ENCODE data around the gene KLF6.

Gene KLF6

DNA sequence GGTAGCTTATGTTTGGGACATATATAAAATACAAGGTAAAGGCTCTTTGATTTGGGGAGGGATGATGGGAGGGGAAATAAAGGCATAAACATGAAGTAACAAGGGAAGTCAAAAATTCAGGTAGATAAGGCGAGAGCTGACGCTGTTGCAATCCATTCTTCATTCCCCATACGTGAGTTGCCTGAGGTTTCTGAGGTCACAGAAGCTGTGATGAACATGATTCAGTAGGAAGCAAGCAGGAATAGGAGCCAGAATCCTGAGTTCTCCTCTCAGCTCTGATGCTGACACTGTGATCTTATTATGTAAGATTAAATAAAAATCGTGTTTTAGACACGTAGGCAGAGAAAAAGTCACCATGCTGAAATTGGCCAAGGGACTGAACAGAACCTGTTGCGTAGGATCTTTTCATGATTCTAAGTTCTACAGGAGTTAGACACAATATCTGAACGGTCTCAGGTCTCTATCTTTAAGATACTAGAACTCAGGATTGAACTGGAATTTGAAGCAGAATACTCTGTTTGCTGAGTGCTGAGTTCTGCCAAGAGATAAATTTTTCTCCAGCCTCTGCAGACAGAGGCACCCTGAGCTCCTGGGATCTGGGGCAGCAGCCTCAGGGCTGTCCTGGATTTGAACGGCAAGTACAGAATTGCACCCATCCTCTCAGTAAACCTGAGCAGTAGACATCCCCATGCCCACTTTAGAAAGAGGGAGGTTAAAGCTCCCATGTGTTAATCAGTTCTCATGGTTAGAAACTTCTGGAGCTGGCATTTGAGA is 21.0 kb downstream of the KLF6 start:
- Histone ChIP-seq H3K36me3 (ENCODE audit: control insufficient read depth, insufficient read depth, low read length) (no peaks in the 10 kb centered on the region), H3K4me3 (ENCODE audit: low read length) (no peak overlapping the region), H3K27ac (ENCODE audit: low read length) (no peak overlapping the region), H3K27me3 (ENCODE audit: control insufficient read depth, insufficient read depth, low read length) (no peaks in the 10 kb centered on the region), H3K4me1 (ENCODE audit: control insufficient read depth, insufficient read depth, low read length) (peaks cover 3% of the 10 kb centered on the region), H3K9me3 (ENCODE audit: control insufficient read depth, insufficient read depth, low read length) (no peaks in the 10 kb centered on the region)
- no CpG with 5 or more reads among the region's 8 CpGs for WGBS (ENCODE audit: insufficient coverage, insufficient read length)
- DNase-seq (ENCODE audit: low read depth, low spot score): no peak

GRCh38 chr10:3763035-3763456 is 22.0 kb downstream of the KLF6 start:
- H3K27ac ChIP-seq (ENCODE audit: low read length): no peak overlapping the region
- H3K4me3 ChIP-seq (ENCODE audit: low read length): no peak overlapping the region
- no peaks in the 10 kb centered on the region for H3K9me3 ChIP-seq (ENCODE audit: control insufficient read depth, insufficient read depth, low read length)
- no CpG with 5 or more reads among the region's 20 CpGs for WGBS (ENCODE audit: insufficient coverage, insufficient read length)
- no peak for DNase-seq (ENCODE audit: low read depth, low spot score)
- H3K36me3 ChIP-seq (ENCODE audit: control insufficient read depth, insufficient read depth, low read length): no peaks in the 10 kb centered on the region
- H3K4me1 ChIP-seq (ENCODE audit: control insufficient read depth, insufficient read depth, low read length): peaks cover 3% of the 10 kb centered on the region
- no peaks in the 10 kb centered on the region for H3K27me3 ChIP-seq (ENCODE audit: control insufficient read depth, insufficient read depth, low read length)

DNA sequence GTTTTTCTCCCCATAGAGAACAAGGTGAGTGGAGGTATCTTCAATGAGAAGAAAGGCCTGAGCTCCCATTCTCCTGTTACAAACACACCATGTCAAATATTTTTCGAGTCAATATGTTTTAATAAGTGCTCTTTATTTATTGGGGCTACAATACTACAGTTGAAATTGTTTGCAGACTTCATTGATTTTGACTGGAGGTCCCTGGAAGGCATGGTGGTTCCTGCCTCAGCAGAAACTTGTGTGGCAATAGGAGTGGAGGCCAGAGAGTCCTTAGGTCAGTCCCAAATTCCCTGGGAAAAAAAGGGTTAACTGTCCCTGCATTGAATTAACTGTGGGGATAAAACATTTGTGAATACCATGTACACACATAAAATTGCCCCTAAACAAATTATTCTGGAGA is 22.7 kb downstream of the KLF6 start:
- Histone ChIP-seq H3K27me3 (ENCODE audit: control insufficient read depth, insufficient read depth, low read length) (no peaks in the 10 kb centered on the region), H3K4me1 (ENCODE audit: control insufficient read depth, insufficient read depth, low read length) (peaks cover 3% of the 10 kb centered on the region), H3K36me3 (ENCODE audit: control insufficient read depth, insufficient read depth, low read length) (no peaks in the 10 kb centered on the region), H3K9me3 (ENCODE audit: control insufficient read depth, insufficient read depth, low read length) (no peaks in the 10 kb centered on the region), H3K27ac (ENCODE audit: low read length) (no peak overlapping the region), H3K4me3 (ENCODE audit: low read length) (no peak overlapping the region)
- WGBS (ENCODE audit: insufficient coverage, insufficient read length): no CpG with 5 or more reads among the region's 1 CpG
- DNase-seq (ENCODE audit: low read depth, low spot score): no peak

DNA sequence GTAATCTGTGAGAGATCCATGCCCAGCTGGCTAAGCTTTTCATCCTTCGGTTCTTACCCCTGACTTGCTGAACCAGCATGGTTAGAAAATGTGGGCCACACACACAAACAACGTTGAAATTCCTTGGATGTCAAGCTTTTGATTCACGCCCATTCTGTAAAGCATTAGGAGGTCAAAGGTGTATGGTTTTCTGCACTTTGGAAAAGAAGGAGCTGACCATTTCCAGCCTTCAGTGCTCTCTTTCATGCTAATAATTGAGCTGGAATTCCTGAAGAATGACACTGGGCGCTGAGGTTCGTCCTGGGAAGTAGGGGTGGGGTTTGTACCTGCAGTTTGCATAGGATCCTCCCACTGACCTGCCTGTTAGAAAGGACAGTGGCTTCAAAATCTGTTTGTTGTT is 23.1 kb downstream of the KLF6 start:
- no peak for DNase-seq (ENCODE audit: low read depth, low spot score)
- Histone ChIP-seq H3K4me3 (ENCODE audit: low read length) (no peak overlapping the region), H3K4me1 (ENCODE audit: control insufficient read depth, insufficient read depth, low read length) (peaks cover 3% of the 10 kb centered on the region), H3K36me3 (ENCODE audit: control insufficient read depth, insufficient read depth, low read length) (no peaks in the 10 kb centered on the region), H3K9me3 (ENCODE audit: control insufficient read depth, insufficient read depth, low read length) (no peaks in the 10 kb centered on the region), H3K27ac (ENCODE audit: low read length) (no peak overlapping the region), H3K27me3 (ENCODE audit: control insufficient read depth, insufficient read depth, low read length) (no peaks in the 10 kb centered on the region)
- whole genome bisulfite sequencing (ENCODE audit: insufficient coverage, insufficient read length): no CpG with 5 or more reads among the region's 5 CpGs

DNA sequence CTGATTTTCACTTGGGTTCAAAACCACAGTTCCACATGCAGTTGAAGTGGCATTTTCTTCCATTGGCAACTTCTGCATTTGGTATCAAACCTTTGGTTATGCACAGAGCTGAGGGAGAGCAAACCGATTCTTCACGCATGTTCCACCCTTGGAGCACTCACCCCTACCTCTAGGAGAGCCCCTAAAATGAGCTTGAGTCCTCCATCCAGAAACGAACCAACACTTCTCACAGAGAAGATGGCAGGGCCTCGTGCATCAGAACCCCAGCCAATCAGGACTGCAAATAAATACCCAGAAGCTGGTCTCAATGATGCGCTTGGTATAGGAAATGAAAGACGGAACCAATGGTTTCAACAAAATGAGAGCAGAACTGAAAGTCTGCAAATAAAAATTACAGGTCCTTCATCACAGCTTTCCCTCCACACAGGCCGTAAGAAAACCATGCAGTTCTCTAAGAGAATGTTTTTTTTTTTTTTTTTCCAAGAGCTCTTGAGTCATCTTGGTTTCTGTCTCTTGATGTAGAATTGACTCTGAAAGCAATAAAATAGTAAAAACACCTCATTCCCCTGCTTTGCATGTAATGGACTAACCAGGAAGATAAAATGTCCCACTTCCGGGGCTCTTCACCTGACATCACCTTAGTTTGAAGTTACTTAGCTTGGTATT is 23.9 kb downstream of the KLF6 start:
- no CpG with 5 or more reads among the region's 8 CpGs for WGBS (ENCODE audit: insufficient coverage, insufficient read length)
- Histone ChIP-seq H3K27ac (ENCODE audit: low read length) (no peak overlapping the region), H3K4me3 (ENCODE audit: low read length) (no peak overlapping the region)

GRCh38 chr10:3760083-3760482 is 24.9 kb downstream of the KLF6 start:
- no peaks in the 10 kb centered on the region for H3K36me3 ChIP-seq (ENCODE audit: control insufficient read depth, insufficient read depth, low read length)
- no peak overlapping the region for H3K27ac ChIP-seq (ENCODE audit: low read length)
- H3K27me3 ChIP-seq (ENCODE audit: control insufficient read depth, insufficient read depth, low read length): no peaks in the 10 kb centered on the region
- no CpG with 5 or more reads among the region's 14 CpGs for WGBS (ENCODE audit: insufficient coverage, insufficient read length)
- H3K9me3 ChIP-seq (ENCODE audit: control insufficient read depth, insufficient read depth, low read length): no peaks in the 10 kb centered on the region
- H3K4me3 ChIP-seq (ENCODE audit: low read length): no peak overlapping the region
- DNase-seq (ENCODE audit: low read depth, low spot score): no peak
- H3K4me1 ChIP-seq (ENCODE audit: control insufficient read depth, insufficient read depth, low read length): peaks cover 1% of the 10 kb centered on the region; the same call in 1 of the 2 replicates

More for the DNA sequence above, 23.9 kb downstream of the KLF6 start:
- Histone ChIP-seq H3K9me3 (ENCODE audit: control insufficient read depth, insufficient read depth, low read length) (no peaks in the 10 kb centered on the region), H3K36me3 (ENCODE audit: control insufficient read depth, insufficient read depth, low read length) (no peaks in the 10 kb centered on the region), H3K27me3 (ENCODE audit: control insufficient read depth, insufficient read depth, low read length) (no peaks in the 10 kb centered on the region), H3K4me1 (ENCODE audit: control insufficient read depth, insufficient read depth, low read length) (peaks cover 3% of the 10 kb centered on the region)
- no peak for DNase-seq (ENCODE audit: low read depth, low spot score)

GRCh38 chr10:3759397-3759796 is 25.6 kb downstream of the KLF6 start:
- H3K27me3 ChIP-seq (ENCODE audit: control insufficient read depth, insufficient read depth, low read length): no peaks in the 10 kb centered on the region
- no peaks in the 10 kb centered on the region for H3K9me3 ChIP-seq (ENCODE audit: control insufficient read depth, insufficient read depth, low read length)
- no peaks in the 10 kb centered on the region for H3K36me3 ChIP-seq (ENCODE audit: control insufficient read depth, insufficient read depth, low read length)
- no peak overlapping the region for H3K4me3 ChIP-seq (ENCODE audit: low read length)
- 100% methylated on average over 1 of the region's 2 CpGs for WGBS (ENCODE audit: insufficient coverage, insufficient read length)
- no peak overlapping the region for H3K27ac ChIP-seq (ENCODE audit: low read length)
- H3K4me1 ChIP-seq (ENCODE audit: control insufficient read depth, insufficient read depth, low read length): peaks cover 1% of the 10 kb centered on the region; the same call in 1 of the 2 replicates
- no peak for DNase-seq (ENCODE audit: low read depth, low spot score)

- H3K27me3 ChIP-seq (ENCODE audit: control insufficient read depth, insufficient read depth, low read length): no peaks in the 10 kb centered on the region
- no peaks in the 10 kb centered on the region for H3K36me3 ChIP-seq (ENCODE audit: control insufficient read depth, insufficient read depth, low read length)
- no peak for DNase-seq (ENCODE audit: low read depth, low spot score)
- WGBS (ENCODE audit: insufficient coverage, insufficient read length): no CpG with 5 or more reads among the region's 6 CpGs
- peaks cover 1% of the 10 kb centered on the region; the same call in 1 of the 2 replicates for H3K4me1 ChIP-seq (ENCODE audit: control insufficient read depth, insufficient read depth, low read length)
- no peaks in the 10 kb centered on the region for H3K9me3 ChIP-seq (ENCODE audit: control insufficient read depth, insufficient read depth, low read length)
- no peak overlapping the region for H3K4me3 ChIP-seq (ENCODE audit: low read length)
- H3K27ac ChIP-seq (ENCODE audit: low read length): no peak overlapping the region
Observed at GRCh38 chr10:3758491-3758970, 26.5 kb downstream of the KLF6 start.

GRCh38 chr10:3757638-3758490 is 27.1 kb downstream of the KLF6 start:
- Histone ChIP-seq H3K36me3 (ENCODE audit: control insufficient read depth, insufficient read depth, low read length) (no peaks in the 10 kb centered on the region), H3K27me3 (ENCODE audit: control insufficient read depth, insufficient read depth, low read length) (no peaks in the 10 kb centered on the region), H3K9me3 (ENCODE audit: control insufficient read depth, insufficient read depth, low read length) (no peaks in the 10 kb centered on the region), H3K4me3 (ENCODE audit: low read length) (no peak overlapping the region), H3K27ac (ENCODE audit: low read length) (no peak overlapping the region), H3K4me1 (ENCODE audit: control insufficient read depth, insufficient read depth, low read length) (peaks cover 1% of the 10 kb centered on the region; the same call in 1 of the 2 replicates)
- DNase-seq (ENCODE audit: low read depth, low spot score): no peak
- WGBS (ENCODE audit: insufficient coverage, insufficient read length): no CpG with 5 or more reads among the region's 14 CpGs

DNA sequence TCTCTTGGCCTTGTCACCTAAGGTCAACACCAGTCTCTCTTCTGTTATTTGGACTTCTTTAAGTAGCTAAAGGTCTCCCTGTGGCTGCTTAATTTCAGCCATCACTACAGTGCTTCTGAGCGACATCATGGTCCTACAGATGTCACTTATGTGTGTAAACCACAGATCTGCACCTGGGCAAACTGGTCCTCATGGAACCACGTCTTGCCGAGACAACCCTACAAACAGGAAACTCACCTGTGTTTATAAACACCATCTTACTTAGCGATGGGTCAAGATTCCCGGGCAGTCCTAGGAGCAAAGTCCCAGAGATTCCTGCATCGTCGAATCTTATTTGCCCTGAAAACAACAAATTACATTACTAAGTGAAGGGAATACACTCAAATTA is 27.8 kb downstream of the KLF6 start:
- no peak overlapping the region for H3K4me3 ChIP-seq (ENCODE audit: low read length)
- no peak overlapping the region for H3K27ac ChIP-seq (ENCODE audit: low read length)
- H3K36me3 ChIP-seq (ENCODE audit: control insufficient read depth, insufficient read depth, low read length): no peaks in the 10 kb centered on the region
- H3K9me3 ChIP-seq (ENCODE audit: control insufficient read depth, insufficient read depth, low read length): no peaks in the 10 kb centered on the region
- DNase-seq (ENCODE audit: low read depth, low spot score): no peak
- no CpG with 5 or more reads among the region's 7 CpGs for WGBS (ENCODE audit: insufficient coverage, insufficient read length)
- peaks cover 1% of the 10 kb centered on the region; the same call in 1 of the 2 replicates for H3K4me1 ChIP-seq (ENCODE audit: control insufficient read depth, insufficient read depth, low read length)
- H3K27me3 ChIP-seq (ENCODE audit: control insufficient read depth, insufficient read depth, low read length): no peaks in the 10 kb centered on the region

All from iPS DF 6.9 (cell line).